Smooth muscle cell (in vitro differentiated cells): ENCODE data around the gene ADAMTSL1. TPM values are rescaled to one million over a fixed set of nuclear protein-coding genes. Genes with fewer than 3 reads are reported as not detected.

Experiments
- DNase-seq: peaks from one replicate; lab custom pipeline; 2025; ENCODE audit not compliant: unreplicated experiment; lab: John Stamatoyannopoulos, UW
- H2AFZ ChIP-seq: fragments of 200-600 bp; sonication (generic); 2 replicates; pipeline ENCODE4 v1.6.0; 2016; ENCODE audit warnings: antibody characterized with exemption, low read depth, mild to moderate bottlenecking
- H3F3A ChIP-seq: fragments of 200-600 bp; sonication (generic); 2 replicates; pipeline ENCODE4 v1.6.0; 2017; ENCODE audit warnings: antibody characterized with exemption, low read depth
- H3K27ac ChIP-seq: fragments of 200-600 bp; sonication (generic); 2 replicates; pipeline ENCODE4 v1.5.1; 2016; ENCODE audit warnings: low read depth, mild to moderate bottlenecking
- H3K27me3 ChIP-seq: fragments of 200-600 bp; sonication (generic); 2 replicates; pipeline ENCODE4 v1.6.1; 2016; ENCODE audit warnings: low read depth, mild to moderate bottlenecking
- H3K36me3 ChIP-seq: fragments of 200-600 bp; sonication (generic); 2 replicates; pipeline ENCODE4 v1.5.1; 2016; ENCODE audit warnings: low read depth
- H3K4me1 ChIP-seq: fragments of 200-600 bp; sonication (generic); 2 replicates; pipeline ENCODE4 v1.5.1; 2016; ENCODE audit warnings: low read depth
- H3K4me2 ChIP-seq: fragments of 200-600 bp; sonication (generic); 2 replicates; pipeline ENCODE4 v1.6.0; 2016; ENCODE audit warnings: mild to moderate bottlenecking
- H3K4me3 ChIP-seq: fragments of 200-600 bp; sonication (generic); 2 replicates; pipeline ENCODE4 v1.5.1; 2016; ENCODE audit warnings: mild to moderate bottlenecking
- H3K79me2 ChIP-seq: fragments of 200-600 bp; sonication (generic); 2 replicates; pipeline ENCODE4 v1.6.0; 2016; ENCODE audit warnings: low read depth, mild to moderate bottlenecking
- H3K9ac ChIP-seq: fragments of 200-600 bp; sonication (generic); 2 replicates; pipeline ENCODE4 v1.6.0; 2016; ENCODE audit warnings: low read depth
- H3K9me3 ChIP-seq: fragments of 200-600 bp; sonication (generic); replicated peaks from 2 replicates; pipeline ENCODE4 v1.5.1; 2016; ENCODE audit warnings: low read depth
- H4K20me1 ChIP-seq: fragments of 200-600 bp; sonication (generic); 2 replicates; pipeline ENCODE4 v1.6.0; 2016; ENCODE audit warnings: low read depth
- CTCF ChIP-seq: fragments of 200-600 bp; sonication (generic); IDR thresholded peaks from 2 replicates; pipeline ENCODE4 v1.5.1; 2017; ENCODE audit warnings: borderline replicate concordance, mild to moderate bottlenecking, antibody characterized with exemption; ENCODE audit not compliant: insufficient read depth, poor library complexity, severe bottlenecking
- WGBS: methylation state at CpG from one replicate; pipeline ENCODE4 v1.1.7; 2016; ENCODE audit warnings: low lambda C conversion rate; 5-methylcytosine and 5-hydroxymethylcytosine counted together
- polyA plus RNA-seq: library from polyadenylated mRNA; unstranded; fragments of >200 nt; fragmentation: Nextera tagmentation; extraction: Ambion mirVana; gene quantifications from 2 replicates; pipeline ENCODE4 v1.2.1, GENCODE V29; 2016
- total RNA-seq: library from RNA; depleted of rRNA; stranded (reverse); fragments of >200 nt; gene quantifications from 2 replicates; pipeline ENCODE4 v1.2.3, GENCODE V29; 2014

The ADAMTSL1 gene
- total and polyA plus RNA-seq, 2 experiments from 2014 or later: 4.3 to 4.4 TPM

GRCh38 chr9:18477121-18477660, 3.2 kb downstream of the ADAMTSL1 start:
- no peak overlapping the region for H3K4me2 ChIP-seq
- H3K4me3 ChIP-seq: peak overlapping the region; percentile 2
- no peaks in the 10 kb centered on the region for H3K36me3 ChIP-seq
- no peak overlapping the region for H3K27ac ChIP-seq
- no peak for DNase-seq
- no peak overlapping the region for H2AFZ ChIP-seq
- H4K20me1 ChIP-seq: no peaks in the 10 kb centered on the region
- no peaks in the 10 kb centered on the region for H3K9me3 ChIP-seq
- no peak overlapping the region for H3K9ac ChIP-seq
- H3F3A ChIP-seq: peaks cover 5% of the 10 kb centered on the region
- TF ChIP-seq CTCF: no peak
- H3K27me3 ChIP-seq: no peaks in the 10 kb centered on the region
- peaks cover 34% of the 10 kb centered on the region for H3K4me1 ChIP-seq
- 90% methylated on average over 5 of the region's 5 CpGs for WGBS
- no peaks in the 10 kb centered on the region for H3K79me2 ChIP-seq

GRCh38 chr9:18477719-18478118, 3.8 kb downstream of the ADAMTSL1 start:
- no peak overlapping the region for H3K9ac ChIP-seq
- H3K4me1 ChIP-seq: peaks cover 34% of the 10 kb centered on the region
- peaks cover 5% of the 10 kb centered on the region for H3F3A ChIP-seq
- H3K36me3 ChIP-seq: no peaks in the 10 kb centered on the region
- H3K79me2 ChIP-seq: no peaks in the 10 kb centered on the region
- H3K4me2 ChIP-seq: no peak overlapping the region
- no peaks in the 10 kb centered on the region for H3K9me3 ChIP-seq
- H2AFZ ChIP-seq: no peak overlapping the region
- peak overlapping the region; percentile 2 for H3K4me3 ChIP-seq
- no peak for DNase-seq
- no peaks in the 10 kb centered on the region for H4K20me1 ChIP-seq
- no peak for TF ChIP-seq CTCF
- no peak overlapping the region for H3K27ac ChIP-seq
- H3K27me3 ChIP-seq: no peaks in the 10 kb centered on the region

GRCh38 chr9:18478501-18479361, 4.8 kb downstream of the ADAMTSL1 start:
- no peak overlapping the region for H3K4me2 ChIP-seq
- 79% methylated on average over 7 of the region's 7 CpGs for WGBS
- H3K4me3 ChIP-seq: no peak overlapping the region
- H2AFZ ChIP-seq: no peak overlapping the region
- no peaks in the 10 kb centered on the region for H3K27me3 ChIP-seq
- no peak overlapping the region for H3K9ac ChIP-seq
- no peak overlapping the region for H3K27ac ChIP-seq
- no peak for DNase-seq
- peaks cover under 1% of the 10 kb centered on the region for H3F3A ChIP-seq
- no peaks in the 10 kb centered on the region for H4K20me1 ChIP-seq
- no peaks in the 10 kb centered on the region for H3K36me3 ChIP-seq
- no peak for TF ChIP-seq CTCF
- peaks cover 25% of the 10 kb centered on the region for H3K4me1 ChIP-seq
- no peaks in the 10 kb centered on the region for H3K9me3 ChIP-seq
- H3K79me2 ChIP-seq: no peaks in the 10 kb centered on the region
